AG04449 (cell line): ENCODE measurements around the gene IFNAR2.

ENCODE experiments used
- CTCF ChIA-PET: fragments of 350-600 bp; formaldehyde crosslinking; extraction: SDS; loops from one replicate; lab custom pipeline; 2021; ENCODE audit warnings: antibody characterized with exemption; lab: Yijun Ruan, JAX
- POLR2A ChIA-PET: fragments of 400-600, 350-600 bp; formaldehyde crosslinking; extraction: SDS; loops from one replicate; lab custom pipeline; 2020; ENCODE audit warnings: antibody characterized with exemption, inconsistent platforms; lab: Yijun Ruan, JAX
- DNase-seq: peaks from one replicate; pipeline ENCODE4 v3.0.0-alpha.2; 2010; ENCODE audit warnings: low read depth, low spot score
- H3K4me3 ChIP-seq: 2 replicates; pipeline ENCODE4 v1.5.1; 2011; ENCODE audit warnings: low read depth, mild to moderate bottlenecking, control low read depth, low read length
- CTCF ChIP-seq: IDR thresholded peaks from one replicate; pipeline ENCODE4 v1.5.1; 2011; ENCODE audit warnings: mild to moderate bottlenecking, moderate library complexity, low read length, control low read depth, inconsistent platforms; ENCODE audit not compliant: insufficient read depth; ENCODE audit errors: missing control alignments

Gene IFNAR2

GRCh38 chr21:33264561-33264960, 34.8 kb downstream of the IFNAR2 start:
- TF ChIP-seq CTCF, result no peak
- POLR2A ChIA-PET, result no interaction called here
- CTCF ChIA-PET, result no interaction called here
- no peak overlapping the region for H3K4me3 ChIP-seq
- no peak for DNase-seq

DNA sequence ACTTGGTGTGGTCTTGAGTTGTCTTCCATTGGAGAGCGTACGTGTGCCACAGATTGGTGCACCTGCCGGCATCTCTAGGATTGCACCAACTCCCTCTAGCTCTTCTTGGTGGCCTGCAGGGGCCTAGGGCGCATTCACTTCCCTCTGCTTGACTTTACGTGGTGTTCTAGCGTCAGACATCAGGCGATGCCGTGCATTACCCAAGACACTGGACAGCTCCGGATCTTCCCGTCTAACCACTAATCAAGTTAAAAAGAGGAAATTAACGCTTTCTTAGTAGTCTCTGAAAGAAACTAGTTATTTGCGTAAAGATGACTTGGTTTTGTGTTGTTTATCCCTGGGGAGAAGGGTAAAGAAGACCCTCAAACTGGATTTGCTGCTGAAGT, 35.9 kb downstream of the IFNAR2 start:
- TF ChIP-seq CTCF, result no peak
- ChIA-PET CTCF (interaction anchor here (1.6 kb wide), 1 partner anchor 14 kb away, joined by 6 read pairs; no protein-coding TSS in a partner anchor), POLR2A (interaction anchor here (1.0 to 1.3 kb wide), 2 partner anchors 21 to 59 kb away, joined by 5 to 8 read pairs; partner anchors contain the start of gene IFNAR1)

GRCh38 chr21:33266050-33266788, 36.5 kb downstream of the IFNAR2 start, which contains the start of gene IL10RB:
IL10RB (plus strand) TSS chr21:33266367; CDS start chr21:33266466, 99 bp downstream.
- H3K4me3 ChIP-seq, result peak within 1 kb of the TSS; percentile 79
- no peak for TF ChIP-seq CTCF
- no peak for DNase-seq
- CTCF ChIA-PET, result interaction anchor here (0.7 to 1.6 kb wide), 5 partner anchors 13 to 179 kb away, joined by 3 to 6 read pairs (median 3); no protein-coding TSS in a partner anchor
- POLR2A ChIA-PET, result interaction anchor here (1.0 to 1.3 kb wide), 2 partner anchors 21 to 59 kb away, joined by 5 to 8 read pairs; partner anchors contain the start of gene IFNAR1

More for the DNA sequence above, 35.9 kb downstream of the IFNAR2 start:
- peak overlapping the region; percentile 79 for H3K4me3 ChIP-seq
- DNase-seq, result no peak

GRCh38 chr21:33266789-33267135, 37.0 kb downstream of the IFNAR2 start:
- peak overlapping the region; percentile 79 for H3K4me3 ChIP-seq
- ChIA-PET CTCF (interaction anchor here (0.7 to 1.6 kb wide), 5 partner anchors 12 to 179 kb away, joined by 3 to 6 read pairs (median 3); no protein-coding TSS in a partner anchor), POLR2A (interaction anchor here (1.0 to 1.3 kb wide), 2 partner anchors 20 to 58 kb away, joined by 5 to 8 read pairs; partner anchors contain the start of gene IFNAR1)
- DNase-seq, result no peak
- TF ChIP-seq CTCF, result no peak

GRCh38 chr21:33267250-33267649, 37.5 kb downstream of the IFNAR2 start:
- ChIA-PET CTCF (interaction anchor here (0.7 to 1.0 kb wide), 4 partner anchors 12 to 178 kb away, joined by 3 to 5 read pairs (median 3); no protein-coding TSS in a partner anchor), POLR2A (no interaction called here)
- peak overlapping the region; percentile 79 for H3K4me3 ChIP-seq
- TF ChIP-seq CTCF, result no peak
- DNase-seq, result no peak

DNA sequence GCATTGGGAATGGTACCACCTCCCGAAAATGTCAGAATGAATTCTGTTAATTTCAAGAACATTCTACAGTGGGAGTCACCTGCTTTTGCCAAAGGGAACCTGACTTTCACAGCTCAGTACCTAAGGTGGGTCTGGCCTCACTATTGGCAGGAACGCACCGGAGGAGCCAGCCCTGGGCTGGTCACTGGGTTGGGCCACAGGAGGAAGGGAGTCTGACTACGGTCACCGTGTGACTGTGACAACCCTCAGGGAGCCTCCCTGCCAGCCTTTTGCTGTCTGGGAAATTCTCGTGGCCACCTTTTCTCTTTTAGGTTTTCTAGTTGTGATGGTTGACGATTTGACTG, 38.6 kb downstream of the IFNAR2 start:
- no peak for DNase-seq
- ChIA-PET CTCF (no interaction called here), POLR2A (no interaction called here)

More for the DNA sequence above, 38.6 kb downstream of the IFNAR2 start:
- no peak for TF ChIP-seq CTCF
- H3K4me3 ChIP-seq, result no peak overlapping the region
